Ramos (cell line): Measurements from ENCODE around the gene ECM1.

Source experiments
- in situ Hi-C: fragments of 300-500 bp; cut with MboI; formaldehyde crosslinking; loops from one replicate; pipeline ENCODE4 v1.14.3; 2022; ENCODE audit warnings: low sequenced_read_pairs; ENCODE audit not compliant: unreplicated experiment

The ECM1 gene

GRCh38 chr1:150555971-150556865 is 48.3 kb downstream of the ECM1 start:
- in situ Hi-C loops = no loop called here

- in situ Hi-C loops = no loop called here
These were observed 49.2 kb downstream of the ECM1 start for GRCh38 chr1:150557065-150557600.

GRCh38 chr1:150557813-150558212 is 49.9 kb downstream of the ECM1 start:
- in situ Hi-C loops = no loop called here

GRCh38 chr1:150558303-150558704 is 50.4 kb downstream of the ECM1 start:
- in situ Hi-C loops = no loop called here

- in situ Hi-C loops = no loop called here
These were observed 51.1 kb downstream of the ECM1 start for GRCh38 chr1:150558761-150559655.

GRCh38 chr1:150559656-150560010 is 51.7 kb downstream of the ECM1 start:
- in situ Hi-C loops = loop anchor here (5.0 kb wide), 1 partner anchor 58 kb away; no protein-coding TSS in a partner anchor

- in situ Hi-C loops = loop anchor here (5.0 kb wide), 1 partner anchor 57 kb away; no protein-coding TSS in a partner anchor
These were observed 52.1 kb downstream of the ECM1 start for GRCh38 chr1:150560011-150560438.

- in situ Hi-C loops = loop anchor here (5.0 kb wide), 1 partner anchor 57 kb away; no protein-coding TSS in a partner anchor
These were observed 52.8 kb downstream of the ECM1 start for GRCh38 chr1:150560576-150561253.

- in situ Hi-C loops = loop anchor here (5.0 kb wide), 1 partner anchor 56 kb away; no protein-coding TSS in a partner anchor
These were observed 53.5 kb downstream of the ECM1 start for GRCh38 chr1:150561254-150561973.

- in situ Hi-C loops = loop anchor here (5.0 kb wide), 1 partner anchor 55 kb away; no protein-coding TSS in a partner anchor
These were observed 54.1 kb downstream of the ECM1 start for GRCh38 chr1:150561974-150562445.

- in situ Hi-C loops = loop anchor here (5.0 kb wide), 1 partner anchor 55 kb away; no protein-coding TSS in a partner anchor
These were observed 54.8 kb downstream of the ECM1 start for GRCh38 chr1:150562446-150563339.
